HG03342 (cell line): ENCODE results near the gene PTGER2.

Source experiments
- ATAC-seq: cut with Tn5 transposase; IDR thresholded peaks from one replicate; pipeline ENCODE4 v1.9.1; 2021; ENCODE audit warnings: mild to moderate bottlenecking, moderate library complexity; ENCODE audit not compliant: unreplicated experiment

The PTGER2 gene

GRCh38 chr14:52333823-52334657 lies 19.9 kb downstream of the PTGER2 start:
- ATAC-seq, result no peak

- ATAC-seq, result no peak
These were observed 22.1 kb downstream of the PTGER2 start for GRCh38 chr14:52336241-52336640.

- no peak for ATAC-seq
These were observed 24.1 kb downstream of the PTGER2 start for GRCh38 chr14:52338051-52338681.

GRCh38 chr14:52339262-52339661 lies 25.1 kb downstream of the PTGER2 start:
- ATAC-seq, result no peak

- no peak for ATAC-seq
These were observed 28.9 kb downstream of the PTGER2 start for GRCh38 chr14:52342849-52343596.

- ATAC-seq, result no peak
These were observed 32.7 kb downstream of the PTGER2 start for GRCh38 chr14:52346778-52347177.

GRCh38 chr14:52348279-52348678 lies 34.2 kb downstream of the PTGER2 start:
- no peak for ATAC-seq

GRCh38 chr14:52348776-52349175 lies 34.7 kb downstream of the PTGER2 start:
- no peak for ATAC-seq

- ATAC-seq, result no peak
These were observed 35.6 kb downstream of the PTGER2 start for GRCh38 chr14:52349731-52350130.

- no peak for ATAC-seq
These were observed 36.3 kb downstream of the PTGER2 start for GRCh38 chr14:52350445-52350844.

GRCh38 chr14:52351233-52352060 lies 37.3 kb downstream of the PTGER2 start:
- peak; percentile 28 for ATAC-seq

GRCh38 chr14:52352061-52352491 lies 38.0 kb downstream of the PTGER2 start:
- peak; percentile 74 for ATAC-seq

- no peak for ATAC-seq
These were observed 38.5 kb downstream of the PTGER2 start for GRCh38 chr14:52352569-52352968.

- no peak for ATAC-seq
These were observed 40.1 kb downstream of the PTGER2 start for GRCh38 chr14:52354242-52354641.

- no peak for ATAC-seq
These were observed 40.9 kb downstream of the PTGER2 start for GRCh38 chr14:52355016-52355431.

GRCh38 chr14:52355526-52355925 lies 41.4 kb downstream of the PTGER2 start:
- no peak for ATAC-seq

- no peak for ATAC-seq
These were observed 41.9 kb downstream of the PTGER2 start for GRCh38 chr14:52356025-52356424.

GRCh38 chr14:52360831-52361230 lies 46.7 kb downstream of the PTGER2 start:
- ATAC-seq, result no peak

- no peak for ATAC-seq
These were observed 49.1 kb downstream of the PTGER2 start for GRCh38 chr14:52363041-52363704.

GRCh38 chr14:52363961-52364360 lies 49.8 kb downstream of the PTGER2 start:
- no peak for ATAC-seq
